Large intestine (tissue), 3 donors: ENCODE results near the gene CEP70. TPM values are rescaled to one million over a fixed set of nuclear protein-coding genes. Genes with fewer than 3 reads are reported as not detected.

Experiments
- DNase-seq, 2 donors: peaks; one replicate each; pipeline versions ENCODE4 v3.0.0 to v3.0.0-alpha.2; 2013
- H3K27ac ChIP-seq: one replicate; pipeline ENCODE4 v1.5.1; 2013; ENCODE audit warnings: low read length
- H3K27me3 ChIP-seq: 2 replicates; pipeline ENCODE4 v1.6.1; 2013; ENCODE audit warnings: low read length; ENCODE audit not compliant: control insufficient read depth, insufficient read depth
- H3K36me3 ChIP-seq: 2 replicates; pipeline ENCODE4 v1.6.1; 2013; ENCODE audit warnings: low read length; ENCODE audit not compliant: control insufficient read depth, insufficient read depth
- H3K4me1 ChIP-seq: one replicate; pipeline ENCODE4 v1.6.1; 2013; ENCODE audit warnings: low read length; ENCODE audit not compliant: control insufficient read depth, insufficient read depth
- H3K4me3 ChIP-seq: one replicate; pipeline ENCODE4 v1.5.1; 2013; ENCODE audit warnings: low read length
- H3K9me3 ChIP-seq: one replicate; pipeline ENCODE4 v1.6.1; 2013; ENCODE audit warnings: mild to moderate bottlenecking, low read depth, low read length, moderate library complexity; ENCODE audit not compliant: control insufficient read depth
- WGBS: methylation state at CpG from one replicate; pipeline ENCODE4 v1.1.5; 2013; ENCODE audit warnings: low lambda C conversion rate; ENCODE audit not compliant: insufficient coverage; 5-methylcytosine and 5-hydroxymethylcytosine counted together
- polyA plus RNA-seq: library from polyadenylated mRNA; unstranded; fragments of 120-200 nt; gene quantifications from one replicate; pipeline ENCODE4 v1.2.1, GENCODE V29; 2013

Gene CEP70
- polyA plus RNA-seq, 1 donor, result 17.8 TPM

GRCh38 chr3:138463724-138464490, 130.2 kb downstream of the CEP70 start:
- H3K4me3 ChIP-seq, result no peak overlapping the region
- no CpG with 5 or more reads among the region's 6 CpGs for WGBS
- no peaks in the 10 kb centered on the region for H3K27me3 ChIP-seq

GRCh38 chr3:138461896-138462295, 132.2 kb downstream of the CEP70 start:
- DNase-seq, result no peak
- WGBS, result no CpG with 5 or more reads among the region's 4 CpGs
- Histone ChIP-seq H3K9me3 (no peaks in the 10 kb centered on the region), H3K27me3 (no peaks in the 10 kb centered on the region), H3K36me3 (no peaks in the 10 kb centered on the region), H3K4me3 (no peak overlapping the region), H3K4me1 (peaks cover 3% of the 10 kb centered on the region), H3K27ac (no peak overlapping the region)

More at GRCh38 chr3:138463724-138464490, 130.2 kb downstream of the CEP70 start:
- peaks cover 6% of the 10 kb centered on the region for H3K4me1 ChIP-seq
- DNase-seq, result no peak
- no peaks in the 10 kb centered on the region for H3K9me3 ChIP-seq
- no peaks in the 10 kb centered on the region for H3K36me3 ChIP-seq
- no peak overlapping the region for H3K27ac ChIP-seq

GRCh38 chr3:138461246-138461645, 132.8 kb downstream of the CEP70 start:
- Histone ChIP-seq H3K9me3 (no peaks in the 10 kb centered on the region), H3K27me3 (no peaks in the 10 kb centered on the region), H3K4me1 (peaks cover 3% of the 10 kb centered on the region), H3K36me3 (no peaks in the 10 kb centered on the region), H3K4me3 (no peak overlapping the region), H3K27ac (no peak overlapping the region)
- no peak for DNase-seq
- no CpG with 5 or more reads among the region's 5 CpGs for WGBS

- no CpG with 5 or more reads among the region's 8 CpGs for WGBS
- Histone ChIP-seq H3K4me3 (no peak overlapping the region), H3K9me3 (no peaks in the 10 kb centered on the region), H3K27ac (no peak overlapping the region), H3K27me3 (no peaks in the 10 kb centered on the region), H3K36me3 (no peaks in the 10 kb centered on the region), H3K4me1 (peaks cover 3% of the 10 kb centered on the region)
- DNase-seq, result no peak
Measured at GRCh38 chr3:138460536-138461205, 133.4 kb downstream of the CEP70 start.

GRCh38 chr3:138459619-138460535, 134.2 kb downstream of the CEP70 start:
- peak; percentile 41 to 58 for DNase-seq
- H3K9me3 ChIP-seq, result no peaks in the 10 kb centered on the region
- no peaks in the 10 kb centered on the region for H3K27me3 ChIP-seq
- no peak overlapping the region for H3K27ac ChIP-seq
- no peak overlapping the region for H3K4me3 ChIP-seq
- no CpG with 5 or more reads among the region's 15 CpGs for WGBS
- peaks cover 3% of the 10 kb centered on the region for H3K4me1 ChIP-seq
- H3K36me3 ChIP-seq, result no peaks in the 10 kb centered on the region

GRCh38 chr3:138458774-138459499, 135.1 kb downstream of the CEP70 start:
- no peak for DNase-seq
- no peaks in the 10 kb centered on the region for H3K36me3 ChIP-seq
- no peaks in the 10 kb centered on the region for H3K27me3 ChIP-seq
- H3K4me1 ChIP-seq, result peaks cover 3% of the 10 kb centered on the region
- H3K4me3 ChIP-seq, result no peak overlapping the region
- no peaks in the 10 kb centered on the region for H3K9me3 ChIP-seq
- no CpG with 5 or more reads among the region's 9 CpGs for WGBS
- no peak overlapping the region for H3K27ac ChIP-seq

- Histone ChIP-seq H3K27me3 (no peaks in the 10 kb centered on the region), H3K4me1 (peaks cover 3% of the 10 kb centered on the region), H3K36me3 (no peaks in the 10 kb centered on the region), H3K4me3 (no peak overlapping the region), H3K9me3 (no peaks in the 10 kb centered on the region), H3K27ac (no peak overlapping the region)
- DNase-seq, result no peak
- WGBS, result no CpG with 5 or more reads among the region's 11 CpGs
Measured at GRCh38 chr3:138457863-138458735, 136.0 kb downstream of the CEP70 start.

- Histone ChIP-seq H3K9me3 (no peaks in the 10 kb centered on the region), H3K27ac (no peak overlapping the region), H3K36me3 (no peaks in the 10 kb centered on the region), H3K4me1 (peaks cover 3% of the 10 kb centered on the region), H3K4me3 (no peak overlapping the region), H3K27me3 (no peaks in the 10 kb centered on the region)
- DNase-seq, result no peak
- no CpG with 5 or more reads among the region's 13 CpGs for WGBS
Measured at GRCh38 chr3:138456961-138457862, 136.8 kb downstream of the CEP70 start.
